WTC11 (cell line): ENCODE measurements around the gene SLC5A9. TPM values are rescaled to one million over a fixed set of nuclear protein-coding genes. Genes with fewer than 3 reads are reported as not detected.

Experiments
- ATAC-seq: fragments of 200-7000 bp; cut with Tn5 transposase; 2 replicates; pipeline ENCODE4 v1.10.0; 2021; ENCODE audit warnings: mild to moderate bottlenecking, moderate library complexity
- CTCF ChIA-PET: fragments of 300-600 bp; sonication (Branson Sonifier 250); formaldehyde crosslinking; loops from one replicate; lab custom pipeline; 2021; ENCODE audit warnings: antibody characterized with exemption; lab: Charles Lee
- POLR2A ChIA-PET: fragments of 350-600 bp; sonication (Branson Sonifier 250); formaldehyde crosslinking; loops from one replicate; lab custom pipeline; 2021; ENCODE audit warnings: antibody characterized with exemption; lab: Charles Lee
- DNase-seq: peaks from one replicate; pipeline ENCODE4 v3.0.0; 2021; ENCODE audit warnings: low spot score
- H3K27ac Mint-ChIP-seq: 2 replicates; pipeline ENCODE4 v1.8.0; 2021; ENCODE audit warnings: mixed read lengths
- H3K27me3 Mint-ChIP-seq: 2 replicates; pipeline ENCODE4 v1.8.0; 2021; ENCODE audit warnings: low read depth, mild to moderate bottlenecking, moderate library complexity, mixed read lengths
- H3K36me3 Mint-ChIP-seq: 2 replicates; pipeline ENCODE4 v1.8.0; 2021; ENCODE audit warnings: mixed read lengths
- H3K4me1 Mint-ChIP-seq: 2 replicates; pipeline ENCODE4 v1.8.0; 2022; ENCODE audit warnings: mixed read lengths
- H3K4me3 Mint-ChIP-seq: 2 replicates; pipeline ENCODE4 v1.8.0; 2021; ENCODE audit warnings: mild to moderate bottlenecking, moderate library complexity, mixed read lengths
- H3K9me3 Mint-ChIP-seq: 2 replicates; pipeline ENCODE4 v1.8.0; 2021; ENCODE audit warnings: mixed read lengths
- ATF1 ChIP-seq: sonication (generic); formaldehyde crosslinking; IDR thresholded peaks from 2 replicates; pipeline ENCODE4 v1.8.1; 2023; ENCODE audit warnings: mild to moderate bottlenecking, moderate library complexity, missing genetic modification reagents
- CBFB ChIP-seq: sonication (generic); formaldehyde crosslinking; IDR thresholded peaks from 2 replicates; pipeline ENCODE4 v1.8.1; 2022; ENCODE audit warnings: mild to moderate bottlenecking, low read depth, missing genetic modification reagents
- EMX1 ChIP-seq: fragments of 250-450 bp; sonication (Bioruptor Pico); IDR thresholded peaks from 2 replicates; pipeline ENCODE4 v1.8.0; 2021; ENCODE audit warnings: mild to moderate bottlenecking
- ETV6 ChIP-seq: sonication (generic); formaldehyde crosslinking; IDR thresholded peaks from 2 replicates; pipeline ENCODE4 v1.8.1; 2022; ENCODE audit warnings: mild to moderate bottlenecking, missing genetic modification reagents
- FOXP1 ChIP-seq: sonication (generic); formaldehyde crosslinking; IDR thresholded peaks from 2 replicates; pipeline ENCODE4 v1.8.0; 2022; ENCODE audit warnings: missing genetic modification reagents, mild to moderate bottlenecking, moderate library complexity, borderline replicate concordance
- TCF7 ChIP-seq: sonication (generic); formaldehyde crosslinking; IDR thresholded peaks from 2 replicates; pipeline ENCODE4 v1.8.0; 2022; ENCODE audit warnings: mild to moderate bottlenecking, low read depth, missing genetic modification reagents, moderate library complexity
- TEAD4 ChIP-seq: sonication (generic); formaldehyde crosslinking; IDR thresholded peaks from 2 replicates; pipeline ENCODE4 v1.8.0; 2022; ENCODE audit warnings: mild to moderate bottlenecking, missing genetic modification reagents
- ZBTB21 ChIP-seq: sonication (generic); formaldehyde crosslinking; IDR thresholded peaks from 2 replicates; pipeline ENCODE4 v1.8.1; 2023; ENCODE audit warnings: mild to moderate bottlenecking, missing genetic modification reagents, borderline replicate concordance
- ZNF121 ChIP-seq: sonication (generic); formaldehyde crosslinking; IDR thresholded peaks from 2 replicates; pipeline ENCODE4 v1.8.0; 2023; ENCODE audit warnings: missing genetic modification reagents
- ZNF423 ChIP-seq: fragments of 250-450 bp; sonication (Bioruptor Pico); IDR thresholded peaks from 2 replicates; pipeline ENCODE4 v2.1.2; 2022; ENCODE audit warnings: mild to moderate bottlenecking, moderate library complexity
- ZNF671 ChIP-seq: fragments of 250-450 bp; sonication (Bioruptor Pico); IDR thresholded peaks from 2 replicates; pipeline ENCODE4 v1.8.0; 2021; ENCODE audit warnings: mild to moderate bottlenecking
- total RNA-seq: library from RNA; stranded (reverse); gene quantifications from 3 replicates; pipeline ENCODE4 v1.2.3, GENCODE V29; 2021
- TF ChIP-seq, protein P1 (sequence below): sonication (generic); formaldehyde crosslinking; IDR thresholded peaks from 2 replicates; pipeline ENCODE4 v1.8.0; 2022; ENCODE audit warnings: mild to moderate bottlenecking, missing genetic modification reagents
- TF ChIP-seq, protein P2 (sequence below): sonication (generic); formaldehyde crosslinking; IDR thresholded peaks from 2 replicates; pipeline ENCODE4 v1.8.1; 2022; ENCODE audit warnings: mild to moderate bottlenecking, moderate library complexity, missing genetic modification reagents
- TF ChIP-seq, protein P3 (sequence below): sonication (generic); formaldehyde crosslinking; conservative IDR thresholded peaks from 2 replicates; pipeline ENCODE4 v1.8.1; 2022; ENCODE audit warnings: mild to moderate bottlenecking, missing genetic modification reagents
- TF ChIP-seq, protein P4 (sequence below): fragments of 250-450 bp; sonication (Bioruptor Pico); IDR thresholded peaks from 2 replicates; pipeline ENCODE4 v1.9.0; 2021; ENCODE audit warnings: mild to moderate bottlenecking, borderline replicate concordance
- TF ChIP-seq, protein P5 (sequence below): sonication (generic); formaldehyde crosslinking; conservative IDR thresholded peaks from 2 replicates; pipeline ENCODE4 v1.8.1; 2023; ENCODE audit warnings: mild to moderate bottlenecking, low read depth, missing genetic modification reagents, moderate library complexity
- TF ChIP-seq, protein P6 (sequence below): sonication (generic); formaldehyde crosslinking; IDR thresholded peaks from 2 replicates; pipeline ENCODE4 v1.8.1; 2022; ENCODE audit warnings: missing genetic modification reagents, borderline replicate concordance
- TF ChIP-seq, protein P7 (sequence below): fragments of 250-450 bp; sonication (Bioruptor Pico); IDR thresholded peaks from 2 replicates; pipeline ENCODE4 v1.8.0; 2021; ENCODE audit warnings: mild to moderate bottlenecking
- TF ChIP-seq, protein P8 (sequence below): fragments of 250-450 bp; sonication (Bioruptor Pico); IDR thresholded peaks from 2 replicates; pipeline ENCODE4 v2.1.2; 2022; ENCODE audit warnings: mild to moderate bottlenecking, moderate library complexity
- TF ChIP-seq, protein P9 (sequence below): sonication (generic); formaldehyde crosslinking; IDR thresholded peaks from 2 replicates; pipeline ENCODE4 v1.8.0; 2022; ENCODE audit warnings: mild to moderate bottlenecking, missing genetic modification reagents

Gene SLC5A9
- total RNA-seq, 1 experiment from 2014 or later: 0.22 TPM

DNA sequence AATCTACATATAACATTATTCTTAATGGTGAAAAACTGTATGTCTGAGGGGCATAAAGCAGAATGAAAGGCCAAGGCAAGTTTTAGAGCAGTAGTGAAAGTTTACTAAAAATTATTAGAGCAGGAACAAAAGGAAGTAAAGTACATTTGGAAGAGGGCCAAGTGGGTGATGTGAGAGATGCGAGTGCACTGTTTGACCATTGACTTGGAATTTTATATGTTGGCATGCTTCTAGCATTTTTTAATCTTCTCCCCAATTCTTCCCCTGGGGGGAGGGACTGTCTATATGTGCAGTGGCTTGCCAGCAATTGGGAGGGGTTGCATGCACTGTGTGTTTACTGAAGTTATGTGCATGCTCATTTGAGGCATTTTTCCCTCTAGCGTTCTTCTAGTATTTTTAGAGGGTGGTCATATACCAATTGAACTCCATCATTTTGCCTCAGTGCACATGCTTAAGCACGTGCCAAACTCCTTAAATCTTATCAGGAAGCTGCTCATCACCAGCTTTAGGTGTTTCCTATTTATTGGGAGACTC lies 36.1 kb upstream of the SLC5A9 start:
- Mint-ChIP-seq H3K4me1 (no peaks in the 10 kb centered on the region), H3K27ac (no peak overlapping the region), H3K36me3 (peaks cover 54% of the 10 kb centered on the region), H3K4me3 (no peak overlapping the region), H3K9me3 (peaks cover 82% of the 10 kb centered on the region), H3K27me3 (peaks cover 29% of the 10 kb centered on the region)
- CTCF ChIA-PET: no interaction called here
- TF ChIP-seq ZNF671 (CRISPR knock-in tag) (no peak), ZNF121 (CRISPR knock-in tag) (no peak), EMX1 (no peak), ZNF423 (CRISPR knock-in tag) (no peak), ETV6 (CRISPR knock-in tag) (no peak), ZBTB21 (no peak), CBFB (CRISPR knock-in tag) (no peak), TEAD4 (no peak), ATF1 (no peak), TCF7 (CRISPR knock-in tag) (no peak), FOXP1 (CRISPR knock-in tag) (no peak)
- TF ChIP-seq, protein P1, sequence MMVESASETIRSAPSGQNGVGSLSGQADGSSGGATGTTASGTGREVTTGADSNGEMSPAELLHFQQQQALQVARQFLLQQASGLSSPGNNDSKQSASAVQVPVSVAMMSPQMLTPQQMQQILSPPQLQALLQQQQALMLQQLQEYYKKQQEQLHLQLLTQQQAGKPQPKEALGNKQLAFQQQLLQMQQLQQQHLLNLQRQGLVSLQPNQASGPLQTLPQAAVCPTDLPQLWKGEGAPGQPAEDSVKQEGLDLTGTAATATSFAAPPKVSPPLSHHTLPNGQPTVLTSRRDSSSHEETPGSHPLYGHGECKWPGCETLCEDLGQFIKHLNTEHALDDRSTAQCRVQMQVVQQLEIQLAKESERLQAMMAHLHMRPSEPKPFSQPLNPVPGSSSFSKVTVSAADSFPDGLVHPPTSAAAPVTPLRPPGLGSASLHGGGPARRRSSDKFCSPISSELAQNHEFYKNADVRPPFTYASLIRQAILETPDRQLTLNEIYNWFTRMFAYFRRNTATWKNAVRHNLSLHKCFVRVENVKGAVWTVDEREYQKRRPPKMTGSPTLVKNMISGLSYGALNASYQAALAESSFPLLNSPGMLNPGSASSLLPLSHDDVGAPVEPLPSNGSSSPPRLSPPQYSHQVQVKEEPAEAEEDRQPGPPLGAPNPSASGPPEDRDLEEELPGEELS (CRISPR knock-in tag): no peak
- TF ChIP-seq, protein P2, sequence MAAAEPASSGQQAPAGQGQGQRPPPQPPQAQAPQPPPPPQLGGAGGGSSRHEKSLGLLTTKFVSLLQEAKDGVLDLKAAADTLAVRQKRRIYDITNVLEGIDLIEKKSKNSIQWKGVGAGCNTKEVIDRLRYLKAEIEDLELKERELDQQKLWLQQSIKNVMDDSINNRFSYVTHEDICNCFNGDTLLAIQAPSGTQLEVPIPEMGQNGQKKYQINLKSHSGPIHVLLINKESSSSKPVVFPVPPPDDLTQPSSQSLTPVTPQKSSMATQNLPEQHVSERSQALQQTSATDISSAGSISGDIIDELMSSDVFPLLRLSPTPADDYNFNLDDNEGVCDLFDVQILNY (CRISPR knock-in tag): no peak
- TF ChIP-seq, protein P3, sequence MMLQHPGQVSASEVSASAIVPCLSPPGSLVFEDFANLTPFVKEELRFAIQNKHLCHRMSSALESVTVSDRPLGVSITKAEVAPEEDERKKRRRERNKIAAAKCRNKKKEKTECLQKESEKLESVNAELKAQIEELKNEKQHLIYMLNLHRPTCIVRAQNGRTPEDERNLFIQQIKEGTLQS (CRISPR knock-in tag): no peak
- TF ChIP-seq, protein P4, sequence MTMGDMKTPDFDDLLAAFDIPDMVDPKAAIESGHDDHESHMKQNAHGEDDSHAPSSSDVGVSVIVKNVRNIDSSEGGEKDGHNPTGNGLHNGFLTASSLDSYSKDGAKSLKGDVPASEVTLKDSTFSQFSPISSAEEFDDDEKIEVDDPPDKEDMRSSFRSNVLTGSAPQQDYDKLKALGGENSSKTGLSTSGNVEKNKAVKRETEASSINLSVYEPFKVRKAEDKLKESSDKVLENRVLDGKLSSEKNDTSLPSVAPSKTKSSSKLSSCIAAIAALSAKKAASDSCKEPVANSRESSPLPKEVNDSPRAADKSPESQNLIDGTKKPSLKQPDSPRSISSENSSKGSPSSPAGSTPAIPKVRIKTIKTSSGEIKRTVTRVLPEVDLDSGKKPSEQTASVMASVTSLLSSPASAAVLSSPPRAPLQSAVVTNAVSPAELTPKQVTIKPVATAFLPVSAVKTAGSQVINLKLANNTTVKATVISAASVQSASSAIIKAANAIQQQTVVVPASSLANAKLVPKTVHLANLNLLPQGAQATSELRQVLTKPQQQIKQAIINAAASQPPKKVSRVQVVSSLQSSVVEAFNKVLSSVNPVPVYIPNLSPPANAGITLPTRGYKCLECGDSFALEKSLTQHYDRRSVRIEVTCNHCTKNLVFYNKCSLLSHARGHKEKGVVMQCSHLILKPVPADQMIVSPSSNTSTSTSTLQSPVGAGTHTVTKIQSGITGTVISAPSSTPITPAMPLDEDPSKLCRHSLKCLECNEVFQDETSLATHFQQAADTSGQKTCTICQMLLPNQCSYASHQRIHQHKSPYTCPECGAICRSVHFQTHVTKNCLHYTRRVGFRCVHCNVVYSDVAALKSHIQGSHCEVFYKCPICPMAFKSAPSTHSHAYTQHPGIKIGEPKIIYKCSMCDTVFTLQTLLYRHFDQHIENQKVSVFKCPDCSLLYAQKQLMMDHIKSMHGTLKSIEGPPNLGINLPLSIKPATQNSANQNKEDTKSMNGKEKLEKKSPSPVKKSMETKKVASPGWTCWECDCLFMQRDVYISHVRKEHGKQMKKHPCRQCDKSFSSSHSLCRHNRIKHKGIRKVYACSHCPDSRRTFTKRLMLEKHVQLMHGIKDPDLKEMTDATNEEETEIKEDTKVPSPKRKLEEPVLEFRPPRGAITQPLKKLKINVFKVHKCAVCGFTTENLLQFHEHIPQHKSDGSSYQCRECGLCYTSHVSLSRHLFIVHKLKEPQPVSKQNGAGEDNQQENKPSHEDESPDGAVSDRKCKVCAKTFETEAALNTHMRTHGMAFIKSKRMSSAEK (CRISPR knock-in tag): no peak
- TF ChIP-seq, protein P5, sequence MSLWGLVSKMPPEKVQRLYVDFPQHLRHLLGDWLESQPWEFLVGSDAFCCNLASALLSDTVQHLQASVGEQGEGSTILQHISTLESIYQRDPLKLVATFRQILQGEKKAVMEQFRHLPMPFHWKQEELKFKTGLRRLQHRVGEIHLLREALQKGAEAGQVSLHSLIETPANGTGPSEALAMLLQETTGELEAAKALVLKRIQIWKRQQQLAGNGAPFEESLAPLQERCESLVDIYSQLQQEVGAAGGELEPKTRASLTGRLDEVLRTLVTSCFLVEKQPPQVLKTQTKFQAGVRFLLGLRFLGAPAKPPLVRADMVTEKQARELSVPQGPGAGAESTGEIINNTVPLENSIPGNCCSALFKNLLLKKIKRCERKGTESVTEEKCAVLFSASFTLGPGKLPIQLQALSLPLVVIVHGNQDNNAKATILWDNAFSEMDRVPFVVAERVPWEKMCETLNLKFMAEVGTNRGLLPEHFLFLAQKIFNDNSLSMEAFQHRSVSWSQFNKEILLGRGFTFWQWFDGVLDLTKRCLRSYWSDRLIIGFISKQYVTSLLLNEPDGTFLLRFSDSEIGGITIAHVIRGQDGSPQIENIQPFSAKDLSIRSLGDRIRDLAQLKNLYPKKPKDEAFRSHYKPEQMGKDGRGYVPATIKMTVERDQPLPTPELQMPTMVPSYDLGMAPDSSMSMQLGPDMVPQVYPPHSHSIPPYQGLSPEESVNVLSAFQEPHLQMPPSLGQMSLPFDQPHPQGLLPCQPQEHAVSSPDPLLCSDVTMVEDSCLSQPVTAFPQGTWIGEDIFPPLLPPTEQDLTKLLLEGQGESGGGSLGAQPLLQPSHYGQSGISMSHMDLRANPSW (CRISPR knock-in tag): no peak
- TF ChIP-seq, protein P6, sequence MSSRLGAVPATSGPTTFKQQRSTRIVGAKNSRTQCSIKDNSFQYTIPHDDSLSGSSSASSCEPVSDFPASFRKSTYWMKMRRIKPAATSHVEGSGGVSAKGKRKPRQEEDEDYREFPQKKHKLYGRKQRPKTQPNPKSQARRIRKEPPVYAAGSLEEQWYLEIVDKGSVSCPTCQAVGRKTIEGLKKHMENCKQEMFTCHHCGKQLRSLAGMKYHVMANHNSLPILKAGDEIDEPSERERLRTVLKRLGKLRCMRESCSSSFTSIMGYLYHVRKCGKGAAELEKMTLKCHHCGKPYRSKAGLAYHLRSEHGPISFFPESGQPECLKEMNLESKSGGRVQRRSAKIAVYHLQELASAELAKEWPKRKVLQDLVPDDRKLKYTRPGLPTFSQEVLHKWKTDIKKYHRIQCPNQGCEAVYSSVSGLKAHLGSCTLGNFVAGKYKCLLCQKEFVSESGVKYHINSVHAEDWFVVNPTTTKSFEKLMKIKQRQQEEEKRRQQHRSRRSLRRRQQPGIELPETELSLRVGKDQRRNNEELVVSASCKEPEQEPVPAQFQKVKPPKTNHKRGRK (CRISPR knock-in tag): no peak
- TF ChIP-seq, protein P7, sequence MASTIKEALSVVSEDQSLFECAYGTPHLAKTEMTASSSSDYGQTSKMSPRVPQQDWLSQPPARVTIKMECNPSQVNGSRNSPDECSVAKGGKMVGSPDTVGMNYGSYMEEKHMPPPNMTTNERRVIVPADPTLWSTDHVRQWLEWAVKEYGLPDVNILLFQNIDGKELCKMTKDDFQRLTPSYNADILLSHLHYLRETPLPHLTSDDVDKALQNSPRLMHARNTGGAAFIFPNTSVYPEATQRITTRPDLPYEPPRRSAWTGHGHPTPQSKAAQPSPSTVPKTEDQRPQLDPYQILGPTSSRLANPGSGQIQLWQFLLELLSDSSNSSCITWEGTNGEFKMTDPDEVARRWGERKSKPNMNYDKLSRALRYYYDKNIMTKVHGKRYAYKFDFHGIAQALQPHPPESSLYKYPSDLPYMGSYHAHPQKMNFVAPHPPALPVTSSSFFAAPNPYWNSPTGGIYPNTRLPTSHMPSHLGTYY (CRISPR knock-in tag): no peak
- TF ChIP-seq, protein P8, sequence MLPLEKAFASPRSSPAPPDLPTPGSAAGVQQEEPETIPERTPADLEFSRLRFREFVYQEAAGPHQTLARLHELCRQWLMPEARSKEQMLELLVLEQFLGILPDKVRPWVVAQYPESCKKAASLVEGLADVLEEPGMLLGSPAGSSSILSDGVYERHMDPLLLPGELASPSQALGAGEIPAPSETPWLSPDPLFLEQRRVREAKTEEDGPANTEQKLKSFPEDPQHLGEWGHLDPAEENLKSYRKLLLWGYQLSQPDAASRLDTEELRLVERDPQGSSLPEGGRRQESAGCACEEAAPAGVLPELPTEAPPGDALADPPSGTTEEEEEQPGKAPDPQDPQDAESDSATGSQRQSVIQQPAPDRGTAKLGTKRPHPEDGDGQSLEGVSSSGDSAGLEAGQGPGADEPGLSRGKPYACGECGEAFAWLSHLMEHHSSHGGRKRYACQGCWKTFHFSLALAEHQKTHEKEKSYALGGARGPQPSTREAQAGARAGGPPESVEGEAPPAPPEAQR: no peak
- TF ChIP-seq, protein P9, sequence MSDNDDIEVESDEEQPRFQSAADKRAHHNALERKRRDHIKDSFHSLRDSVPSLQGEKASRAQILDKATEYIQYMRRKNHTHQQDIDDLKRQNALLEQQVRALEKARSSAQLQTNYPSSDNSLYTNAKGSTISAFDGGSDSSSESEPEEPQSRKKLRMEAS (CRISPR knock-in tag): no peak
- POLR2A ChIA-PET: no interaction called here
- ATAC-seq (no peak), DNase-seq (no peak)
